NCI-H2107 treated with DMSO at 0.1 percent for 48 hours (cell line): ENCODE results near the gene PDE4C.

Experiments used
- DNase-seq: peaks from one replicate; lab custom pipeline; 2025; ENCODE audit not compliant: unreplicated experiment; lab: John Stamatoyannopoulos, UW

PDE4C gene

DNA sequence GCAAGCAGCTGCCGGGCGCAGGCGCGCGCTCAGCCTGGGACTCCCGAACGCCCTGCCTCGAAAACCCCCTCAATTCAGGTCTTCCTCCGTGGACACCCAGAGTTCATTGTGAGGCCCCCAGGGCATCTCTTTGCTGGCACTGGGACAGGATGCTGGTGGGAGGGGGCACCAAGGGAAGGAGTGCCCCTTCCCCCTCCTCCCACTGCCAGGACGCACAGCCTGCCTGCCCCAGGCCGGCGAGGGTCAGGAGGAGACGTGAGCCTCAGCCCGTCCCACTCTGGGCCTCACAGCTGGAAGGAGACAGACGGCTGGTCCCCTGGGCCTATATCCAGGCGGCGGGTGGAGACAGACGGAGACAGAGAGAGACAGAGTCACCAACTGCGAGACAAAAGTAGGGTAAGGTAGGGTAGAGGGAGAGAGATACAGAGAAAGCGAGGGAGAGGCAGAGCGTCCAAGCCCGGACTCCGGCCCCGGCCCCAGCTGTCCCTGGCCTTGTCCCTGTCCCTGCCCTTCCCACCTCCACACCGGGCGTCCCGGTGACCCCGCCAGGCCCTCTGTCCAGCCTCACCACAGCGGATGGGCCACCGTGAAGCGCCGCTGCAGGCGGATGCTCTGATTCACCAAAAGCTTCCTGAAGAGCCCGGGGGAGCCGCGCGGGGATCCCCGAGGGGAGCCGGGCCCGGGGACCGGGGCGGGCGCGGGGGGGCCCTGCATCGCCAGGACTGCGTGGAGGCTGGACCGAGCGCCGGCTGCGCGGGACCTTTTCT, at the start of gene PDE4C:
TSS of gene PDE4C (minus strand) at position 737 of the 767 bp plus-strand sequence. CDS start at position 714, 23 bp downstream.
- no peak for DNase-seq

DNA sequence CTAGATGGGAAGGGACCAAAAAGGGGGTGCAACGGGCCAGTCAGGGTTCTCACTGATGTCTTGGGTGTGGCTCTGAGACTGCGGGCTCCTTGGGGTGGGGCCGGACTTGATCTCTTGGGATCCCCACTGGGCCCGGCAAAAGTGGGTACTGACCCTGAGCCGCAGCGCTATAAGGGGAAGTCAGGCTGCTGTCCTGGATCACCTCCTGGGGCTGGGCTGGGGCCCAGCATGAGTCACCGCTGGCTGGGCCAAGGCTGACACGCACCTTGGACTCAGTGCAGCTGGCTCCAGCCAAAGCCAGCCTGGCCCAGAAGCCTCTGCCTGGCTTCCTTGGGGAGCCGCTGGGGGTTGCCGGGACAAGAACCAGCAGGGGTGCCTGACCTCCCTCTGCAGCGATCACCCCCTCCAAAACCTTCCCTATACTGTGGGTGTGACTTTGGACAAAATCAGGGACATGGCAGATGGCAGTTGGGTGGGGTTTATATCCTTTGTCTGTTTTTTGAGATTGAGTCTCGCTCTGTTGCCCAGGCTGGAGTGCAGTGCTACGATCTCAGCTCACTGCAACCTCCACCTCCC, 48.6 kb upstream of the PDE4C start:
- DNase-seq: no peak

DNA sequence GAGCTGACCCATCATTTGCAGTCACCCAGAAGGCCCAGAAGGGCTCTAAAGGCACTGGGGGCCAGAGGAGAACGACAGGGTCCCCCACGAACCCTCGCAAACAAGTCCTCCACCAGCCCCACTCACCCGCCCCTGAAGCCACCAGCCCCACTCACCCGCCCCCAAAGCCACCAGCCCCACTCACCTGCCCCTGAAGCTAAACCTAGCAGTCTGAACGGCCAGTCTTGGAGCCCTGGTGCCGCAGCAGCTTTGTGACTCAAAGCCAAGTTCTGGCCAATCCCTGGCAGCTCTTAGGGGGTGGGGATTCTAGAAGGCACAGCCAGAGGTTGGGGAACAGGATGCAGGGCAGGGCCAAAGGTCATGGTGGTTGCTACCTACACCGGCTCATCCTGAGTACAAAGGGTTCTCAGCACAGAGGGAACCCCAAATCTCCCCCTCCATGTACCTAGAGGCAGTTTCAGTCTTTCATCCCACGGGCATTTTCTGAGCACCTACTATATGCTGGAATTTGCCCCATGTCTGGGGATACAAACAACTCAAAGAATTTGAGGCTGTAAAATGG, 48.1 kb upstream of the PDE4C start, which contains the start of gene IQCN:
TSS of gene IQCN (minus strand) at position 234 of the 562 bp plus-strand sequence. CDS start 4,974 bp downstream, outside the sequence.
- no peak for DNase-seq

DNA sequence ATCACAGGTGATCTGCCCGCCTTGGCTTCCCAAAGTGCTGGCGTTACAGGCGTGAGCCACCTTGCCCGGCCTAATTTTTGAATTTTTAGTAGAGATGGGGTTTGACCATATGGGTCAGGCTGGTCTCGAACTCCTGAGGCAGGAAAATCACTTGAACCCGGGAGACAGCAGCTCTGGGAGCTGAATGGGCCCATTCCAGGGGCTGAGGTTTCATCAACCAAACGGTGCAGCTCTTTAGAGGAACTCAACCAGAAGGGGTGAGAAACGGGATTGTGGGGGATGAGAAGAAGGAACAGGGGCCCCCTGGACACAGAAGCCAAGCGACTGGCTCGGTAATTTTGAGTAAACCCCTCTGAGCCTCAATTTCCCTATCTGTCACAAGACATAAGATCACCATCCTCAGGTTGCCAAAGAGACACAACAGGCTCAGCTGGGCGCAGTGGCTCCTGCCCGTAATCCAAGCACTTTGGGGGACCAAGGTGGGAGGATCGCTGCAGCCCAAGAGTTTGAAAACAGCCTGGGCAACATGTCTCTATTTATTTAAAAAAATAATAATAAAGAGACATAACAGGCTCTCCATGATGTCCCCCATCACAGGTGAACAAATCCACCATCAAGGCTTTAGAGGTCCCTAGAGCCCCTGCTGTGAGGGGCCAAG, 47.5 kb upstream of the PDE4C start:
- DNase-seq: no peak

DNA sequence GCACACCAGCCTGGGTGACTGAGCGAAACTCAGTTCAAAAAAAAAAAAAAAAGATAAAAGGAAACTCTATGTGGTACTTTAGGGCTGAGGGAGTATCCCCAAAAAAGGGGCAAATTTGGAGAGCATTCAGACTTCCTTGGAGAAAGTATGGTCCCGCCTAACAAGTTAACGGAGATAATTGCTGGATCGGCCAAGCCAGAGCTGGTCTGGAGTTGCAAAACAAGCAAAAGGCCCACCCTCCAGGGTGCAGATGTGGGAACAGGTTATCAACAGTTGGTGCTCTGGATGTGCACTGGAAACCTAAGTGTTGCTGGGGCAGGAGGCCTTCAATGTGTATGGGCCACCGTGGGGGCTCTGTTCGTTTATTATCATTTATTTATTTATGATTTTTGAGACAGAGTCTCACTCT, 45.2 kb upstream of the PDE4C start:
- no peak for DNase-seq

DNA sequence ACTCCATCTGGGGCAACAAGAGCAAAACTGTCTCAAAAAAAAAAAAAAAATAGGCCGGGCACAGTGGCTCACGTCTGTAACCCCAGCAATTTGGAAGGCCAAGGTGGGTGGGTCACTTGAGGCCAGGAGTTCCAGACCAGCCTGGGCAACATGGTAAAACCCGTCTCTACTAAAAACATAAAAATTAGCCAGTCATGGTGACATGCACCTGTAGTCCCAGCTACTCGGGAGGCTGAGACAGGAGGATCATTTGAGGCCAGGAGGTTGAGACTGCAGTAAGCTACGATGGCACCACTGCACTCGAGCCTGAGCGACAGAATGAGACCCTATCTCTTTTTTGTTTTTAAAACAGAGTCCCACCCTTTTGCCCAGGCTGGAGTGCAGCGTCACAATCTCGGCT, 44.1 kb upstream of the PDE4C start:
- DNase-seq: no peak

DNA sequence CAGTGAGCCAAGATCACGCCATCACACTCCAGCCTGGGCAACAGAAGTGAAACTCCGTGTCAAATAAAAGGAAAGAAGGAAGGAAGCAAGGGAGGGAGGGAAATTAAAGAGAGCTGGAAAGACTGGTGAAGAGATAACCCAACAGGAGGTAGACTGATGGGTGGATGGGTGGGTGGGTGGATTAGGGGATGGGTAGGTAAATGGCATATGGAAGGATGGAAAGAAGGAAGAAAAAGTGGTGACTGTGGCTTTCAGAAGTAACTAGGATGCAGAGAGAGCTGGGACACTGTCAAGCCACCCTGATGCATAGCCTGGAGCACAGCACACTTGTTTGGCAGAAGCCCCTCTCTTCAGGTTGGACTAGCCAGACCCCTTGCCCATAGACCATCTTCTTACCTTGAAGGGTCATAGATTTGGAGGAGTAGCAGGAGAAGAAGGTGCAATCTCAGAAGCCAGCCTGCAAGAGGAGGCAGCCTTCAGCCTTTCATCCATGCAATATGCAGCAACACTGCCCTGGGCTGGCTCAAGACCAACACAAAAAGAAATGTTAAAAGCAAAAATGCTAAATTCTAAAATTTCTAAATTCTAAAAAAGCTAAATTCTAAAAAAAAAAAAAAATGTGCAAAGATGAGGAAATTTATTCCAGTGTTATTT, 43.0 kb upstream of the PDE4C start:
- no peak for DNase-seq

DNA sequence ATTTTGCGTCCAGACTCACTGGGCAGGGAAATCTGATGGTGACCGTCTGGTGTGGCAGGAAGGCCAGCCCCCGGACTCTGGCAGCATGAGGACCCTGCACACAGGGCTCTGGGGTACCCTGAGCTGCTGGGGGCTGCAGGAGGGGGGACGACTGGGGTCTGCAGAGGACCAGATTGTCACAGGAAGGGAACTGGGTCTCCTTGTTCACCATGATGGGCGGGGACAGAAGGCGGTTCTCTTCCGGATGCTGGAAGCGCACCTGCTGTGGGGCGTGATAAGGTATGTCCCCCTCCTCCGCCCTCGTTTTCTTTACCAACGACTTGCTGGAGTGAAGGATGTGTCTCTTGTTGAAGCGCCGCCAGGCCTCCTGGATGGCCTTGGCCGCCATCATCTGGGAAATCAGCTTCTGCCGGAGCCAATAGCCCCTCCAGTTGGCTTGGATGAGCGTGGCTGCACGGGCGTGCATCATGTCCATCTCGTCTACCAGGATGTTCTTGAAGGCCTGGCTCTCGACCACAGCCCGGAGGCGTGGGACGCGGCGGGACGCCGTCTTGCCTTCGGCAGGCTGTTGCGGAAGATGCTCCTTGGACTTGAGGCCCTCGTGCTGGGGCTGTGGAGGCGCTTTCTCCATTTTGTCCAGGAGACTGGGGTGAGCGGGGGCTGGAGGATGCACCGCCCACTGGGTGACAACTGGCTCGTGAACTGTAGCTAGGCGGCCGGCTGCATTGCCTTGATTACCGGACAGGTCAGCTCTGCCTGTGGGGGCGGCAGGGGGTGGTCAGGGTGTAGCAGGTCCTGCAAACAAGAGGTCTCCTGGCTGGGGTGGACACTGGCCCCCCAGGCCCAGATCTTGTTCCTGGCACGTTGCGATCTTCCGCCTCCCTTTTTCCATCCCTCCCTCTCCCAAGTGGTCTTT, 40.8 kb upstream of the PDE4C start:
- DNase-seq: no peak

DNA sequence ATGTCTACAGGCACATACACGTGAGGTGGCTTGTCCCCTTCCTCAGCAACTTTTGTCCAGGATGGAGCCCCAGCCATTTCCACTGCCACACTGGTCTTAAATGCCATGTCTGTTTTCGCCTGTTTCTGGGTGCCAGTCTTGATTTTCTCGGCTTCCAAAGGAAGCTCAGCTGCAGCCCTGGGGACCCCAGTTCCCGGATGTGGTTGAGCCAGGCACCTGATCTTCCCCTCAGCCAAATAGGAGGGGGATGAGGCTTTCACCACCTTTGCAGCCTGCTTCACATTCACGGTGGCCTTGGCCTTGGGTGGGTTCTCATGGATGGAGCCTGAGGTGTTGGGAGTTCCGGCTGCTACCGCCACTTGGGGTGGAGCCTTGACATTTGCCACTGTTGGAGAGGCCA, 39.3 kb upstream of the PDE4C start:
- DNase-seq: no peak

DNA sequence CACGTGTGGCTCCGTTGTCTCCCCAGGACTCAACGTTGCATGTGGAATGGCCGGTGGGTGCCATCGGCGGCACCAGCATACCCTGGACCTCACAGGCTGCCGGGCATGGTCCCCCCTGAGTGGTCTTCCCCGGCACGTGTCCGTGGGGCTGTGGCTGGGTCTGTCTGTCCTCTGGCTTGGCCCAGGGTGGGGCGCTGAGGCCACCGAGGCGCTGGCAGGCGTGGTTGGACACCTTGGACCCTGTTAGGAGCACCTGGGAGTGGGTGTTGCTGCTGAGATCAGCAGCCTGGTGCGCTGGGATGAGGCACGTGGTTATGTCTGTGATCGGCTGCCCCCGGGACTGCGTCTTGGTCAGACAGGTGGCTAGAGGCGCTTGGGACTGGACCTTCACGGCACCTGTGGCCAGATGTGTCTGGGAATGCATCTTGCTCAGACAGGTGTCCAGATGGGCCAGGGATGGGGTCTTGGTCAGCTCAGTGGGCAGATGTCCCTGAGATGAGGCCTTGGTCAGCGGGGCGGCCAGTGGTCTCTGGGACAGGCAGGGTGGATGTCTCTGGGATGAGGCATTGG, 38.8 kb upstream of the PDE4C start:
- DNase-seq: no peak

DNA sequence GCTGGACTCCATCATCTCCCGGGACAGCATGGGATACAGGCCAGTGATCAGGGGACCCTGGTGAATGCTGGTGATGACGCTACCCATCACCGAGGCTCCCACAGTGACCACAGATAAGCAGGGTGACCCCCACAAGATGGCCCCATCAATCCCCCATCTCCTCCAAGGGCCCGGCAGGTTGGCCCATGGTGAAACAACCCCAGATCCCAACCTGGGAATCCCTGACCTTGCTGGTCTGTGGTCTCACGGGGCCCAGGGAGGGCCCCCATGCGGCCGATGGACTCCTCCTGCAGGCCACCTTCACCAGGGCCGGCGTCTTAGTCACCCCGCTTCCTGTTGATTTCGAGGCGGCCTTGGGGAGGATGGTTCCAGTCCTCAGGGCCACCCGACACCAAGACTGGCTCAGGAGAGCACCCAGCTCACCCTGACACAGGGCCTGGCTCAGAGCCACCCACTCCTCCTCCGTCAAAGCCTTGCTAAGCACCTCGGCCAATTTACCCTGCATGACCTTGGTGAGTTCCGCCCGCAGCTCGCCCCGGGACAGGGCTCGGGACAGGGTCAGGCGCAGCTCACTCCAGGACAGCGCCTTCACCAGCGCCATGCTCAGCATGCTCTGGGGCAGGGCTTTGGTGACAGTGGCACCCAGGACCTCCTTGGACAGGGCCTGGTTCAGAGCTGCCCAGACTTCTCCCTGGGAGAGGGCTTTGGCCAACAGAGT, 38.1 kb upstream of the PDE4C start:
- no peak for DNase-seq

DNA sequence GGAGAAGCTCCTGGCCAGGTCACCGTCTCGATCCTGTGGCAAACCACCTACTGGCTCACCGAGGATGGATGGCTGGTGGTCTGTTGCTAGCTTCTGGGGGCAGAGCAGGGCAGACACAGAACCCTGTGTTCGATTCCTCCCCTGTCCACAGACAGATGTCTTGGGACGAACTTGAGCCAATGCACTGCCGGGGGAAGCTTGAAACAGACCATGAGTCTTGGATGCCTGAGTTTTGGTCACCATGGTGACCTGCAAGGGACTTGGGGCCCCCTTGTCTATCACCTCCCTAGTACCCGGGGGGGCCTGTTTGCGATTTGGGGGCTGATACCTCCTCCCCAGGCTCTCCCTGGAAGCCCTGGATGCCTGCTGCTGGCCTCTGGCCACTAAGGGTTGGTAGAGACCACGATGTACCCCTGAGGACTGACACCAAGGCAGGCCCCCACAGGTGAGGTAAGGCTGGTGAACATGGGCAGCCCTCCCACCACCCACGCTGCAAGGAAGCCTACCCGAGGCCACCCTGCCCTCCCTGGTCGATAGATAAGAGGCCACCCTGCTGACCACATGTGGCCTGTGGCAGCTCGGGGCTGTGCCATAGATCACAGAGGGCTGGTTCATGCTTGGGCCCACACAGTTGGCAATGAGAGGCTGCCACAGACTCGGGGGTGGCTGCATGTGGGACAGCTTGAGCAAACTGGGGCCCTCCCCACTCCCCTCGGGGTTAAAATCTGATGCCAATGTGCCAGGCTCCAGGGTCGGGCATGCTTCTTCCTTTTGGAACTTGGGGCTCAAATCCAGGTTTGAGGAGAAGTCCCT, 37.3 kb upstream of the PDE4C start:
- DNase-seq: no peak

DNA sequence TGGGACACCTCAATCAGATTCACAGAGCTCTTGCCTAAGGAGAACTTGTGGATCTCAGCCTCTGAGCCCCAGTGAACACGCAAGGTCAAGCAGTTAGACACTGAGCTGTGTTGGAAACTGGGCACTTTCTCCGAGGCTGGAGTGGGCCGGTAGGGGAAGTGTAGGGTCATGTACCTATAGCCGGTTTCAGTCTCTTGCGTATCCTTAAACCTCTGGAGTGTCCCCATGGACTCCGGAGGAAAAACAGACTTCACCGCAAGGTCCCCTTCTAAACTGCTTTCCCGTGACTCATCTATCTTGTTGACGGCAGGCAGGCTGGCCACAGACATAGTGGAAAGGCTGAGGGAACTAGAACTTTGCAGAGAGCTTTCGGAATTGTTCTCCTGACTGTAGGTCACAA, 36.7 kb upstream of the PDE4C start:
- DNase-seq: no peak

DNA sequence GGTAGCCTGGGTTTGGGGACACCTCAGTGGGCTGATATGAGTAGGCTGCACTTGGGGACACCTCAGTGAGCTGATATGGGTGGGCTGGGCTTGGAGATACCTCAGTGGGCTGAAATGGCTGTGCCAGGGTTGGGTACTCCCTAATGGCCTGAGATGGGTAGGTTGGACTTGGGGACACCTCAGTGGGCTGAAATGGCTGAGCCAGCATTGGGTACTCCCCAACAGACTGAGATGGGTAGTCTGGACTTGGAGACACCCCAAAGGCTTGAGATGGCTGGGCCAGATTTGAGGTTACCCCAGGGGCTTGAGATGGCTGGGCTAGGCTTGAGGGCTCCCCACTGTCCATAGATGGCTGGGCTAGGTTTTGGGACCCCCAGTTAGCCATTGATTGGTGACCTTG, 35.9 kb upstream of the PDE4C start:
- DNase-seq: no peak

DNA sequence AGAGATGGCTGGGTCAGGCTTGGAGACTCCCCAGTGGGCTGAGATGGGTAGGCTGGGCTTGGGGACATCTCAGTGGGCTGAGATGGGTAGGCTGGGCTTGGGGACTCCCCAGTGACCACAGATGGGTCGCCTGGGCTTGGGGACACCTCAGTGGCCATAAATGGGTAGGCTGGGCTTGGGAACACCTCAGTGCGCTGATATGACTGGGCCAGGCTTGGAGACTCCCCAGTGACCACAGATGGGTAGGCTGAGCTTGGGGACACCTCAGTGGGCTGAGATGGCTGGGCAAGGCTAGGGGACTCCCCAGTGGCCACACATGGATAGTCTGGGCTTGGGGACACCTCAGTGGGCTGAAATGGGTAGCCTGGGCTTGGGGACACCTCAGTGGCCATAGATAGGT, 35.2 kb upstream of the PDE4C start:
- no peak for DNase-seq

DNA sequence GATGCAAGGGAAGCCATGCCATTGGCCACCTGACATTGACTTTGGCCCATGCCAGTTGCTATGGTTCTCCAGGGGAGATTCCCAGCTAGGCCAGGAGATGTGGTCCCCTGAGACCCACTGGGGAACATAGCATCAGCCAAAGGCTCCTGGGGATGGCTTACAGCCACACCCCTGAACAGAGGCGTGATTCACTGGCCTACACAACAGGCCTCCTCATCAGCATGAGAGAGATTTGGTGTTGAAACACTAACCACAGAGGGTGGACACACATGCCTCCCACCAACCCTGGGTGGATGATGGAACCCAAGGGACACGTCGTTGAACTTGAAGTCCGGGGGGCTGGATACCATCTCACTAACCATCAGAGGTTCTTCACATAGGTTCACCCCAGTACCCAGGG, 33.7 kb upstream of the PDE4C start:
- no peak for DNase-seq

DNA sequence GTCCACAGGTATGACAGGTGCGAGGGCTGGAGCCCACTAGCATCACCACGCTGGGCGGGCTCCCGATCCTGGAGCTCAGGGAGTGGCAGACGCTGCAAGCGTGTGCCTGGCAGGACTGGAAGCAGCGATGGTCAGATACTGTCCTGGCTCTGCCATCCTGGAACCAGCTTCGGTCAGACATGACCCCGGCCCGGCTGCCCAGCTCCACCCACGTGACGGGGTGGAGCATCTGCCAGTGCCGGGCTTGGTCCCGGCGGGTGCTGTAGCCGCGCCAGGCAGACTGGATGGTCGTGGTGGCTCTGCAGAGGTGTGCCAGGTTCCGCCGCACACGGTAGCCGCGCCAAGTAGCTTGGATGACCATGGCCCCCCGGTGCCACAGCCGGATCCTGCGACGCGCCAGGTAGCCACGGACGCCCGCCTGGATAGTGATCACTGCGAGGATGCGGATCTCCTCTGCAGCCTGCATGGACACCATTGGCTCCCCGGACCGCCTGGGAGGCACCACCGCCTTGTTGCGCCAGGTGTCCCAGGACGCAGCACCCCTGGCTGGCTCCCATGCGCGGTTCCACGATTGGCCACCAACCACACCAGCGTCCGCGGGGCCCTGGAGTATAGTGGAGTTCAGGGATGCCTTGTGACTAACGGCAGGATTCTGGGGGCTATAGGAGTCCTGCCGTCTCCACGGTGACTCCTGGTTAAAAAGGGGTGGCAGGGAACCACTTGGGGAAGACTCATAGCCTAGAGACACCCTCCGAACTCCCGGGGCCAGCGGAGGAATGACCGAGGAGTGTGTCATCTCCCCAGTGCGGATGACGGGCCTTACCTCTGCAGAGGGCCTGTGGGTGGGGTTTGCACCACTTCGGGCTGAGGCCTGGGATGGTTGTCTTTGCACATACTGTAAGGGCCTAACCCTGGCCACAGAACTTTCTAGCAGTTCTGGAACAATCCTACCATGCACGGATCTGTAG, 31.5 kb upstream of the PDE4C start:
- no peak for DNase-seq
